Neural progenitor cell (in vitro differentiated cells): ENCODE measurements around the gene TPSAB1. TPM values are rescaled to one million over a fixed set of nuclear protein-coding genes. Genes with fewer than 3 reads are reported as not detected.

Experiments used
- DNase-seq: peaks from one replicate; pipeline ENCODE4 v3.0.0-alpha.2; 2016; ENCODE audit warnings: low spot score
- H2AFZ ChIP-seq: fragments of 200-600 bp; sonication (generic); replicated peaks from 2 replicates; pipeline ENCODE4 v1.6.1; 2016; ENCODE audit warnings: antibody characterized with exemption
- H3F3A ChIP-seq: fragments of 200-600 bp; sonication (generic); 2 replicates; pipeline ENCODE4 v1.6.1; 2016; ENCODE audit warnings: antibody characterized with exemption, low read depth
- H3K27ac ChIP-seq: fragments of 200-600 bp; sonication (generic); 2 replicates; pipeline ENCODE4 v1.5.1; 2016; ENCODE audit warnings: mild to moderate bottlenecking
- H3K27me3 ChIP-seq: fragments of 200-600 bp; sonication (generic); 2 replicates; pipeline ENCODE4 v1.6.1; 2016; ENCODE audit warnings: mild to moderate bottlenecking, moderate library complexity
- H3K36me3 ChIP-seq: fragments of 200-600 bp; sonication (generic); 2 replicates; pipeline ENCODE4 v1.5.1; 2016
- H3K4me1 ChIP-seq: fragments of 200-600 bp; sonication (generic); 2 replicates; pipeline ENCODE4 v1.6.1; 2016; ENCODE audit warnings: mixed run types
- H3K4me2 ChIP-seq: fragments of 200-600 bp; sonication (generic); 2 replicates; pipeline ENCODE4 v1.6.1; 2016
- H3K4me3 ChIP-seq: fragments of 200-600 bp; sonication (generic); 2 replicates; pipeline ENCODE4 v1.5.1; 2016
- H3K79me2 ChIP-seq: fragments of 200-600 bp; sonication (generic); 2 replicates; pipeline ENCODE4 v1.6.1; 2016; ENCODE audit warnings: low read depth
- H3K9ac ChIP-seq: fragments of 200-600 bp; sonication (generic); 2 replicates; pipeline ENCODE4 v1.6.1; 2016
- H3K9me3 ChIP-seq: fragments of 200-600 bp; sonication (generic); 2 replicates; pipeline ENCODE4 v1.5.1; 2016; ENCODE audit warnings: low read depth
- H4K20me1 ChIP-seq: fragments of 200-600 bp; sonication (generic); 2 replicates; pipeline ENCODE4 v1.6.1; 2016; ENCODE audit warnings: low read depth
- H3K27ac Mint-ChIP-seq: 3 replicates; pipeline ENCODE4 v1.8.0; 2021; ENCODE audit warnings: mixed read lengths
- H3K27me3 Mint-ChIP-seq: 2 replicates; pipeline ENCODE4 v1.8.0; 2022; ENCODE audit warnings: low read depth, mild to moderate bottlenecking, inconsistent platforms, moderate library complexity, mixed read lengths; ENCODE audit not compliant: insufficient read depth
- H3K36me3 Mint-ChIP-seq: 3 replicates; pipeline ENCODE4 v1.8.0; 2021; ENCODE audit warnings: mixed read lengths
- H3K4me1 Mint-ChIP-seq: 3 replicates; pipeline ENCODE4 v1.8.0; 2021; ENCODE audit warnings: mixed read lengths
- H3K4me3 Mint-ChIP-seq: 3 replicates; pipeline ENCODE4 v1.8.0; 2021; ENCODE audit warnings: mild to moderate bottlenecking, moderate library complexity, mixed read lengths
- H3K9me3 Mint-ChIP-seq: 3 replicates; pipeline ENCODE4 v1.8.0; 2020; ENCODE audit warnings: mixed read lengths
- CTCF ChIP-seq: fragments of 200-600 bp; sonication (generic); IDR thresholded peaks from 2 replicates; pipeline ENCODE4 v1.5.1; 2017; ENCODE audit warnings: antibody characterized with exemption, mild to moderate bottlenecking
- EZH2 ChIP-seq: fragments of 200-600 bp; sonication (generic); IDR thresholded peaks from 2 replicates; pipeline ENCODE4 v1.6.1; 2017; ENCODE audit warnings: antibody characterized with exemption, mild to moderate bottlenecking, moderate library complexity
- EZH2phosphoT487 ChIP-seq: fragments of 200-600 bp; sonication (generic); IDR thresholded peaks from 2 replicates; pipeline ENCODE4 v1.6.1; 2017; ENCODE audit warnings: antibody characterized with exemption
- total RNA-seq: library from RNA; depleted of rRNA; stranded (reverse); fragments of >200 nt; gene quantifications from 2 replicates; pipeline ENCODE4 v1.2.3, GENCODE V29; 2015; ENCODE audit warnings: low replicate concordance

The TPSAB1 gene
- total RNA-seq, 1 donor from 2014 or later = not detected

DNA sequence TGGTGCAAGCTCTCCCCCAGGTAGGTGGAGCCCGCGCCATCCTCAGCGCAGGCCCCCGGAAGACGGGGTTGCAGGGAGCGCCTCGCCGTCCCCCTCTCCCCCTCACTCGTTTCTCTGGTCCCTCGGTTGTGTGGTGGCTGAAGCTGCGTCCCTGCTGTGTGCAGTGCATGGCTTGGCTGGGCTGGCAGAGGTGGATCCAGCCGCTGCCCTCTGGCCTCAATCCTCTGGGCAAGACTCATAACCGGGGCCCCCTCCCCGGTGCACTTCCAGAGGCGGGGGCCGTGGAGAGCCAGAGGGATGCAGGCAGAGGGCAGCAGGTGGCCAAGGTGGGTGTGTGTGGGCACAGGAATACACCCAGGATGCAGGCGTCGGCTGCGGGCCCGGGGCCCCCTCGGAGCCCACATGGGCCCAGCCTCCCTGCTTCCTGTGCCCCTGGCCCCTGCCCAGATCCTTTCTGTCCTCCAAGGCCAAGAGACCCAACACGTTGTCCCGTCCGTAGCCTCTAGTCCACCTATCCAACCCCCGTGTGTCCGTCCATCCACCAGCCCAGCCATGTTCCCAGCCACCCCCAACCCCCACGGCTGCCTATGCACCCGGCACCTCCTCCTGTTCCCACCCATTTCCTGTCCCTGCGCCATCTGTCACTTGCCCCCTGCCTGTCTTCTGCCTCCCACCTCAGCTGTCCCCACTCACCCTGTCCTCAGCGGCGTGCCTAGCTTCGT lies 24.8 kb upstream of the TPSAB1 start:
- Histone ChIP-seq H3K27me3 (no peaks in the 10 kb centered on the region), H3K4me2 (no peak overlapping the region), H3F3A (no peaks in the 10 kb centered on the region), H3K4me1 (no peaks in the 10 kb centered on the region), H3K27ac (no peak overlapping the region), H3K9me3 (no peaks in the 10 kb centered on the region), H4K20me1 (no peaks in the 10 kb centered on the region), H3K79me2 (no peaks in the 10 kb centered on the region), H3K9ac (no peak overlapping the region), H3K4me3 (no peak overlapping the region), H3K36me3 (no peaks in the 10 kb centered on the region), H2AFZ (no peak overlapping the region)
- H3K4me1 Mint-ChIP-seq = no peaks in the 10 kb centered on the region
- no peak for TF ChIP-seq EZH2phosphoT487
- no peak for TF ChIP-seq EZH2
- TF ChIP-seq CTCF = no peak
- no peak overlapping the region for H3K27ac Mint-ChIP-seq
- no peaks in the 10 kb centered on the region for H3K9me3 Mint-ChIP-seq
- H3K4me3 Mint-ChIP-seq = no peak overlapping the region
- H3K36me3 Mint-ChIP-seq = no peaks in the 10 kb centered on the region
- no peaks in the 10 kb centered on the region for H3K27me3 Mint-ChIP-seq
- no peak for DNase-seq

GRCh38 chr16:1216296-1216619 lies 24.2 kb upstream of the TPSAB1 start:
- H3K27ac Mint-ChIP-seq = no peak overlapping the region
- no peak overlapping the region for H3K9ac ChIP-seq
- no peaks in the 10 kb centered on the region for H3K27me3 Mint-ChIP-seq
- no peaks in the 10 kb centered on the region for H4K20me1 ChIP-seq
- no peaks in the 10 kb centered on the region for H3K36me3 ChIP-seq
- H3K4me3 ChIP-seq = no peak overlapping the region
- H3K4me1 ChIP-seq = no peaks in the 10 kb centered on the region
- H3K9me3 ChIP-seq = no peaks in the 10 kb centered on the region
- TF ChIP-seq EZH2 = no peak
- TF ChIP-seq EZH2phosphoT487 = no peak
- no peaks in the 10 kb centered on the region for H3K4me1 Mint-ChIP-seq
- no peak overlapping the region for H3K4me2 ChIP-seq
- H3K36me3 Mint-ChIP-seq = no peaks in the 10 kb centered on the region
- DNase-seq = no peak
- no peaks in the 10 kb centered on the region for H3F3A ChIP-seq
- H3K9me3 Mint-ChIP-seq = no peaks in the 10 kb centered on the region
- H3K79me2 ChIP-seq = no peaks in the 10 kb centered on the region
- H2AFZ ChIP-seq = no peak overlapping the region
- no peak overlapping the region for H3K4me3 Mint-ChIP-seq
- no peak overlapping the region for H3K27ac ChIP-seq
- no peaks in the 10 kb centered on the region for H3K27me3 ChIP-seq

DNA sequence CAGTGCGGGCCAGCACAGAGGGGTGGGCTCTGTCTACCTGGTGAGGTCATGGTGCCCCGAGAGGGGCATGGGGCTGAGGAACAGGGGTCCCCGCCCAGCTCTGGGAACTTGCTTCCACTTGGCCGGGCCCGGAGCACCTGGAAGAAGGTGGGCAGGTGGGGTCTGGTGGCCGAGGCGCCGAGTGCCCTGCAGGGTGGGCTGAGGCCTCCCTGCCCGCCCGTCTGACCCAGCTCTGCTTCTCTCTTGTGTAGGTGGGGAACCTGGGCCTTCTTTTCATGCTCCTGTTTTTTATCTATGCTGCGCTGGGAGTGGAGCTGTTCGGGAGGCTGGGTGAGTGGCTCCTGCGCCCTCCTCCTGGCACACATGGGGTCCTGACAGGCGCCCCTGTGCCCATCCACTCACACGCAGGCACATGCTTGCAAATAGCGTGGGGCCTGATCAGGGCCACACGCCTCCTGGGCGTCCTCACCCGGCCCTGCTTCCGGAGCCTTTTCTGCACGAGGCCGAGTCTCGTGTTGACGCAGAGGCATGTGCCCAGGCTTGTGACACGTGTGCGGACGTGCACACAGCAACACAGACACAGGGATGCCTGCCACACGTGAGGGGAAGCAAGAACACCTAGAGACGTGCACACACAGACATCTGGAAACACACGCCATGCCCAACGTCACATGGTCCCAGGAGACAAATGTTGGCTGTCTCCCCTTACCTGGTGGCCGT lies 23.7 kb upstream of the TPSAB1 start:
- H3K9me3 ChIP-seq = no peaks in the 10 kb centered on the region
- no peak for DNase-seq
- no peaks in the 10 kb centered on the region for H3K79me2 ChIP-seq
- TF ChIP-seq EZH2phosphoT487 (no peak), EZH2 (no peak)
- no peak overlapping the region for H3K4me3 ChIP-seq
- H3K27me3 ChIP-seq = no peaks in the 10 kb centered on the region
- no peaks in the 10 kb centered on the region for H3F3A ChIP-seq
- H3K4me2 ChIP-seq = no peak overlapping the region
- Mint-ChIP-seq H3K27me3 (no peaks in the 10 kb centered on the region), H3K4me3 (no peak overlapping the region), H3K36me3 (no peaks in the 10 kb centered on the region), H3K27ac (no peak overlapping the region), H3K4me1 (no peaks in the 10 kb centered on the region), H3K9me3 (no peaks in the 10 kb centered on the region)
- H3K36me3 ChIP-seq = no peaks in the 10 kb centered on the region
- H4K20me1 ChIP-seq = no peaks in the 10 kb centered on the region
- no peak overlapping the region for H3K27ac ChIP-seq
- no peak overlapping the region for H2AFZ ChIP-seq
- no peaks in the 10 kb centered on the region for H3K4me1 ChIP-seq
- H3K9ac ChIP-seq = no peak overlapping the region

GRCh38 chr16:1217526-1217925 lies 23.0 kb upstream of the TPSAB1 start:
- Histone ChIP-seq H3K27me3 (no peaks in the 10 kb centered on the region), H3K4me3 (no peak overlapping the region), H3K4me2 (no peak overlapping the region), H3F3A (no peaks in the 10 kb centered on the region), H3K9me3 (no peaks in the 10 kb centered on the region), H2AFZ (no peak overlapping the region), H4K20me1 (no peaks in the 10 kb centered on the region), H3K79me2 (no peaks in the 10 kb centered on the region), H3K9ac (no peak overlapping the region), H3K4me1 (no peaks in the 10 kb centered on the region), H3K27ac (no peak overlapping the region), H3K36me3 (no peaks in the 10 kb centered on the region)
- Mint-ChIP-seq H3K9me3 (no peaks in the 10 kb centered on the region), H3K4me1 (no peaks in the 10 kb centered on the region), H3K36me3 (no peaks in the 10 kb centered on the region), H3K27ac (no peak overlapping the region), H3K27me3 (no peaks in the 10 kb centered on the region), H3K4me3 (no peak overlapping the region)
- DNase-seq = no peak
- TF ChIP-seq CTCF (no peak), EZH2 (no peak), EZH2phosphoT487 (no peak)
